HepG2 (cell line): Measurements from ENCODE around the gene DHX58. TPM values are rescaled to one million over a fixed set of nuclear protein-coding genes. Genes with fewer than 3 reads are reported as not detected.

ENCODE experiments used
- DNMT3B ChIP-seq: conservative IDR thresholded peaks from 2 replicates; pipeline ENCODE4 v1.6.1; 2016; ENCODE audit warnings: missing biosample characterization, control low read depth
- MBNL3 ChIP-seq: fragments of 250-450 bp; sonication (Bioruptor Pico); conservative IDR thresholded peaks from 2 replicates; pipeline ENCODE4 v1.8.0; 2022; ENCODE audit warnings: mild to moderate bottlenecking, inconsistent platforms
- NFYC ChIP-seq: IDR thresholded peaks from 2 replicates; pipeline ENCODE4 v1.6.1; 2016; ENCODE audit warnings: missing genetic modification reagents, missing compliant biosample characterization
- PHF5A ChIP-seq: IDR thresholded peaks from one replicate; pipeline ENCODE4 v1.6.1; 2018; ENCODE audit warnings: low read depth, missing genetic modification reagents; ENCODE audit not compliant: unreplicated experiment
- PRMT3 ChIP-seq: sonication (generic); formaldehyde crosslinking; IDR thresholded peaks from 2 replicates; pipeline ENCODE4 v1.8.1; 2022; ENCODE audit warnings: low read depth, mild to moderate bottlenecking, moderate library complexity, missing genetic modification reagents, borderline replicate concordance
- ZC3H13 ChIP-seq: sonication (generic); formaldehyde crosslinking; IDR thresholded peaks from 2 replicates; pipeline ENCODE4 v1.8.1; 2023; ENCODE audit warnings: mild to moderate bottlenecking, missing genetic modification reagents, moderate library complexity
- ZNF138 ChIP-seq: sonication (generic); formaldehyde crosslinking; IDR thresholded peaks from 2 replicates; pipeline ENCODE4 v1.5.0; 2020; ENCODE audit warnings: mild to moderate bottlenecking, low read depth, missing genetic modification reagents
- ZNF720 ChIP-seq: sonication (generic); formaldehyde crosslinking; IDR thresholded peaks from 2 replicates; pipeline ENCODE4 v1.4.0; 2020; ENCODE audit warnings: missing genetic modification reagents
- polyA plus RNA-seq, 8 experiments: library from polyadenylated mRNA; depleted of rRNA in 3 of 8; stranded (reverse) in 7 of 8; unstranded in 1 of 8; fragments of >200 nt; fragmentation: Illumina TruSeq in 4 of 8; extraction: Trizol in 4 of 8; gene quantifications; 2 replicates each; pipeline versions ENCODE4 v1.2.1 to v1.2.3, GENCODE V29; 2011 to 2016; ENCODE audit warnings: low read depth in 4 of 8, missing spikeins in 1 of 8, mixed read lengths in 1 of 8; ENCODE audit not compliant: insufficient read depth in 1 of 8
- total RNA-seq, 5 experiments: library from RNA; depleted of rRNA; stranded (reverse); fragments of >200 nt; fragmentation: Illumina TruSeq; extraction: Trizol; gene quantifications; 2 replicates each; pipeline ENCODE4 v1.2.3, GENCODE V29; 2016; ENCODE audit warnings: low read depth in 1 of 5
- TF ChIP-seq, protein P1 (sequence below): sonication (generic); formaldehyde crosslinking; IDR thresholded peaks from 2 replicates; pipeline ENCODE4 v1.4.0; 2020; ENCODE audit warnings: mild to moderate bottlenecking, missing genetic modification reagents
- TF ChIP-seq, protein P2 (sequence below): sonication (generic); formaldehyde crosslinking; IDR thresholded peaks from 2 replicates; pipeline ENCODE4 v1.9.0; 2021; ENCODE audit warnings: mild to moderate bottlenecking, missing genetic modification reagents
- TF ChIP-seq, protein P3 (sequence below): sonication (generic); formaldehyde crosslinking; IDR thresholded peaks from 2 replicates; pipeline ENCODE4 v1.9.0; 2021; ENCODE audit warnings: missing genetic modification reagents, mild to moderate bottlenecking, borderline replicate concordance

The DHX58 gene
- total and polyA plus RNA-seq, 2 of the 13 experiments (the other 11 are each of a cell fraction or from before 2014, with no cell fraction given): 6.7 to 7.8 TPM

DNA sequence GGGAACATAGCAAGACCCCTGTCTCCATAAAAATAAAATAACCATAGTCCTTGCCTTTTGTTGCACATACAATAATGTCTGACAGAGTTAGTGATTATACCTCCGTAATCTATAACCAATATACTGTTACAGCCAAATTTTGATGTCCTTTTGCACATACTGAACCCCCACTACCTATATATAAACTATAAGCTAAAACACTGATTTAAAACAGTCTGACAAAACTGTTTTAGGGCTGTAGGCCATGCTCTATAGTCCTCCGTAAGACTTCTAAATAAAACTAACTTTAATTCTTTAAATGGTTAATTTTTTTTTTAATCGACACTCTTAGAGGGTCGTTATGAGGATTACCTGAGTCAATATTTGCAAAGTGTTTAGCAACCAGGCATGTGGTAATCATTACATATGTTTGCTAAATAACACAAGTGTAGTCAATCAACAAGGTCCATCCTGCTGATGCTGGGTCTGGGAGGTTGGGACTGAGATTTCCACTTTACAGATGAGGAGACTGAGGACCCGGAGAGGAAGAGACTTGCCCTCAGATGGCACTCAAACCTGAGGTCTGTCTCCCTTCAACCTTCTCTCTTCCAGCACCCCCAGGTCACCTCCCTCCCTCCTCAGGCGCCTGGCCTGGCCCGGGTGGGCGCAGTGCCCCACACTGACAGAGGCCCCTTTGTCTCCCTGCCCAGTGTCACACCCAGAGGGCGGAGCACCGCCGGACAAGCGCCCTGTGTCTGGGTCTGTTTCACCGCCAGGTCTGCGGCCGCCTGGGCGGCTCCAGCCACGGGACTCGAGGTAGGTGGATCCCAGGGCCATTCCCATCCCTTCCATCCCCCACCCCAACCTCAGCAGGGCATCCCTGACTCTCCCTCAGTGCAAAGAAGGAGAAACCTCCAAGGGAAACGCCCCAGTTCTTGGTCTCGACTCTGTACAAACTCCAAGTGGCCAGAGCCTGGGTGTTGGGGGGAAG lies 24.5 kb downstream of the DHX58 start (continued):
- TF ChIP-seq, protein P1, sequence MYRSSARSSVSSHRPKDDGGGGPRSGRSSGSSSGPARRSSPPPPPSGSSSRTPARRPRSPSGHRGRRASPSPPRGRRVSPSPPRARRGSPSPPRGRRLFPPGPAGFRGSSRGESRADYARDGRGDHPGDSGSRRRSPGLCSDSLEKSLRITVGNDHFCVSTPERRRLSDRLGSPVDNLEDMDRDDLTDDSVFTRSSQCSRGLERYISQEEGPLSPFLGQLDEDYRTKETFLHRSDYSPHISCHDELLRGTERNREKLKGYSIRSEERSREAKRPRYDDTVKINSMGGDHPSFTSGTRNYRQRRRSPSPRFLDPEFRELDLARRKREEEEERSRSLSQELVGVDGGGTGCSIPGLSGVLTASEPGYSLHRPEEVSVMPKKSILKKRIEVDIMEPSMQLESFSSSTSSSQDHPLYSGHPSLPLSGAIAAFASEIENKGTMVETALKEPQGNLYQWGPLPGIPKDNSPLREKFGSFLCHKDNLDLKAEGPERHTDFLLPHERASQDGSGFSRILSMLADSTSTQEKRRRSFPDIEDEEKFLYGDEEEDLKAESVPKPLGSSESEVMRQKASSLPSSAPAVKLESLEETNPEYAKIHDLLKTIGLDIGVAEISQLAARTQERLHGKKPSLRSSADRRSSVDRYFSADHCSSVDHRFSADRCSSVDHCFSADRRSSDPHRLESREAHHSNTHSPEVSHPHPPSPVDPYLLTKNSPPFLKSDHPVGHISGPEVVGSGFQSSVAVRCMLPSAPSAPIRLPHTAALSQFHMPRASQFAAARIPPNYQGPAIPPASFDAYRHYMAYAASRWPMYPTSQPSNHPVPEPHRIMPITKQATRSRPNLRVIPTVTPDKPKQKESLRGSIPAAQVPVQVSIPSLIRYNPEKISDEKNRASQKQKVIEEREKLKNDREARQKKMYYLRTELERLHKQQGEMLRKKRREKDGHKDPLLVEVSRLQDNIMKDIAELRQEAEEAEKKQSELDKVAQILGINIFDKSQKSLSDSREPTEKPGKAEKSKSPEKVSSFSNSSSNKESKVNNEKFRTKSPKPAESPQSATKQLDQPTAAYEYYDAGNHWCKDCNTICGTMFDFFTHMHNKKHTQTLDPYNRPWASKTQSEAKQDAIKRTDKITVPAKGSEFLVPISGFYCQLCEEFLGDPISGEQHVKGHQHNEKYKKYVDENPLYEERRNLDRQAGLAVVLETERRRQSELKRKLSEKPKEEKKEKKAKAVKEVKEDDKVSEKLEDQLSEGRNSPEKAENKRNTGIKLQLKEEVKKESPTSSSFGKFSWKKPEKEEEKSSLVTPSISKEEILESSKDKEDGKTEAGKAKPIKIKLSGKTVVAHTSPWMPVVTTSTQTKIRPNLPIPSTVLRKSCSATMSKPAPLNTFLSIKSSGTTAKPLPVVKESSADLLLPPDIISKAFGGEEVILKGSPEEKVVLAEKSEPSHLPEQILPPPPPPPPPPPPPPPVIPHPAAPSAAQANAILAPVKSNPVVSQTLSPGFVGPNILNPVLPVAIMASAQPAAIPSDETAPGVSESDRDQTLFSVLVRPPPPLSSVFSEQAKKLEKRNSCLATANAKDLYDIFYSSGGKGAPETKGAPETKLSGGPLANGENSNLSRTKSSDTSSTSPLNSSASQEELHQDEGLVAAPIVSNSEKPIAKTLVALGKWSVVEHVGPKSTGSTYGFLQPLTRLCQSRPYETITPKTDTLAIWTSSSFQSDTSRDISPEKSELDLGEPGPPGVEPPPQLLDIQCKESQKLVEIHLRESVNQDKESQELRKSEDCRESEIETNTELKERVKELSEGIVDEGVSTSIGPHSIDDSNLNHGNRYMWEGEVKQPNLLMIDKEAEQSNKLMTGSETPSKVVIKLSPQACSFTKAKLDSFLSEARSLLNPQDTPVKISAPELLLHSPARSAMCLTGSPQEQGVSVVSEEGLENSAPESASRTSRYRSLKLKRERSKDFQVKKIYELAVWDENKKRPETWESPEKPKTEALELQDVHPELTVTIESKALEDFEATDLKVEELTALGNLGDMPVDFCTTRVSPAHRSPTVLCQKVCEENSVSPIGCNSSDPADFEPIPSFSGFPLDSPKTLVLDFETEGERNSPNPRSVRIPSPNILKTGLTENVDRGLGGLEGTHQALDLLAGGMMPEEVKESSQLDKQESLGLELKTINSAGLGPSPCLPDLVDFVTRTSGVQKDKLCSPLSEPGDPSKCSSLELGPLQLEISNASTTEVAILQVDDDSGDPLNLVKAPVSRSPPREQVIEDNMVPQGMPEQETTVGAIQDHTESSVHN: no peak
- TF ChIP-seq, protein P2, sequence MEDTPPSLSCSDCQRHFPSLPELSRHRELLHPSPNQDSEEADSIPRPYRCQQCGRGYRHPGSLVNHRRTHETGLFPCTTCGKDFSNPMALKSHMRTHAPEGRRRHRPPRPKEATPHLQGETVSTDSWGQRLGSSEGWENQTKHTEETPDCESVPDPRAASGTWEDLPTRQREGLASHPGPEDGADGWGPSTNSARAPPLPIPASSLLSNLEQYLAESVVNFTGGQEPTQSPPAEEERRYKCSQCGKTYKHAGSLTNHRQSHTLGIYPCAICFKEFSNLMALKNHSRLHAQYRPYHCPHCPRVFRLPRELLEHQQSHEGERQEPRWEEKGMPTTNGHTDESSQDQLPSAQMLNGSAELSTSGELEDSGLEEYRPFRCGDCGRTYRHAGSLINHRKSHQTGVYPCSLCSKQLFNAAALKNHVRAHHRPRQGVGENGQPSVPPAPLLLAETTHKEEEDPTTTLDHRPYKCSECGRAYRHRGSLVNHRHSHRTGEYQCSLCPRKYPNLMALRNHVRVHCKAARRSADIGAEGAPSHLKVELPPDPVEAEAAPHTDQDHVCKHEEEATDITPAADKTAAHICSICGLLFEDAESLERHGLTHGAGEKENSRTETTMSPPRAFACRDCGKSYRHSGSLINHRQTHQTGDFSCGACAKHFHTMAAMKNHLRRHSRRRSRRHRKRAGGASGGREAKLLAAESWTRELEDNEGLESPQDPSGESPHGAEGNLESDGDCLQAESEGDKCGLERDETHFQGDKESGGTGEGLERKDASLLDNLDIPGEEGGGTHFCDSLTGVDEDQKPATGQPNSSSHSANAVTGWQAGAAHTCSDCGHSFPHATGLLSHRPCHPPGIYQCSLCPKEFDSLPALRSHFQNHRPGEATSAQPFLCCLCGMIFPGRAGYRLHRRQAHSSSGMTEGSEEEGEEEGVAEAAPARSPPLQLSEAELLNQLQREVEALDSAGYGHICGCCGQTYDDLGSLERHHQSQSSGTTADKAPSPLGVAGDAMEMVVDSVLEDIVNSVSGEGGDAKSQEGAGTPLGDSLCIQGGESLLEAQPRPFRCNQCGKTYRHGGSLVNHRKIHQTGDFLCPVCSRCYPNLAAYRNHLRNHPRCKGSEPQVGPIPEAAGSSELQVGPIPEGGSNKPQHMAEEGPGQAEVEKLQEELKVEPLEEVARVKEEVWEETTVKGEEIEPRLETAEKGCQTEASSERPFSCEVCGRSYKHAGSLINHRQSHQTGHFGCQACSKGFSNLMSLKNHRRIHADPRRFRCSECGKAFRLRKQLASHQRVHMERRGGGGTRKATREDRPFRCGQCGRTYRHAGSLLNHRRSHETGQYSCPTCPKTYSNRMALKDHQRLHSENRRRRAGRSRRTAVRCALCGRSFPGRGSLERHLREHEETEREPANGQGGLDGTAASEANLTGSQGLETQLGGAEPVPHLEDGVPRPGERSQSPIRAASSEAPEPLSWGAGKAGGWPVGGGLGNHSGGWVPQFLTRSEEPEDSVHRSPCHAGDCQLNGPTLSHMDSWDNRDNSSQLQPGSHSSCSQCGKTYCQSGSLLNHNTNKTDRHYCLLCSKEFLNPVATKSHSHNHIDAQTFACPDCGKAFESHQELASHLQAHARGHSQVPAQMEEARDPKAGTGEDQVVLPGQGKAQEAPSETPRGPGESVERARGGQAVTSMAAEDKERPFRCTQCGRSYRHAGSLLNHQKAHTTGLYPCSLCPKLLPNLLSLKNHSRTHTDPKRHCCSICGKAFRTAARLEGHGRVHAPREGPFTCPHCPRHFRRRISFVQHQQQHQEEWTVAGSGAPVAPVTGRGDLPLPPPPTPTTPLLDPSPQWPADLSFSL (CRISPR knock-in tag): no peak
- no peak for TF ChIP-seq PRMT3
- no peak for TF ChIP-seq ZNF138 (CRISPR knock-in tag)
- TF ChIP-seq NFYC (CRISPR knock-in tag): no peak
- 0 out of 2 replicates have a peak, but pooled peaks have one; percentile 19 for TF ChIP-seq DNMT3B
- TF ChIP-seq ZC3H13 (CRISPR knock-in tag): no peak
- TF ChIP-seq PHF5A (CRISPR knock-in tag): no peak
- TF ChIP-seq MBNL3 (CRISPR knock-in tag): no peak
- TF ChIP-seq ZNF720 (CRISPR knock-in tag): no peak
- TF ChIP-seq, protein P3, sequence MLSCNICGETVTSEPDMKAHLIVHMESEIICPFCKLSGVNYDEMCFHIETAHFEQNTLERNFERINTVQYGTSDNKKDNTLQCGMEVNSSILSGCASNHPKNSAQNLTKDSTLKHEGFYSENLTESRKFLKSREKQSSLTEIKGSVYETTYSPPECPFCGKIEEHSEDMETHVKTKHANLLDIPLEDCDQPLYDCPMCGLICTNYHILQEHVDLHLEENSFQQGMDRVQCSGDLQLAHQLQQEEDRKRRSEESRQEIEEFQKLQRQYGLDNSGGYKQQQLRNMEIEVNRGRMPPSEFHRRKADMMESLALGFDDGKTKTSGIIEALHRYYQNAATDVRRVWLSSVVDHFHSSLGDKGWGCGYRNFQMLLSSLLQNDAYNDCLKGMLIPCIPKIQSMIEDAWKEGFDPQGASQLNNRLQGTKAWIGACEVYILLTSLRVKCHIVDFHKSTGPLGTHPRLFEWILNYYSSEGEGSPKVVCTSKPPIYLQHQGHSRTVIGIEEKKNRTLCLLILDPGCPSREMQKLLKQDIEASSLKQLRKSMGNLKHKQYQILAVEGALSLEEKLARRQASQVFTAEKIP (CRISPR knock-in tag): no peak
